ENCODE results near the gene BRSK1.
"Not testable (repeated sequence)": the region's sequence is repeated elsewhere in the genome, so short reads cannot be mapped to it uniquely, and the experiment has no call there.

BRSK1 gene

DNA sequence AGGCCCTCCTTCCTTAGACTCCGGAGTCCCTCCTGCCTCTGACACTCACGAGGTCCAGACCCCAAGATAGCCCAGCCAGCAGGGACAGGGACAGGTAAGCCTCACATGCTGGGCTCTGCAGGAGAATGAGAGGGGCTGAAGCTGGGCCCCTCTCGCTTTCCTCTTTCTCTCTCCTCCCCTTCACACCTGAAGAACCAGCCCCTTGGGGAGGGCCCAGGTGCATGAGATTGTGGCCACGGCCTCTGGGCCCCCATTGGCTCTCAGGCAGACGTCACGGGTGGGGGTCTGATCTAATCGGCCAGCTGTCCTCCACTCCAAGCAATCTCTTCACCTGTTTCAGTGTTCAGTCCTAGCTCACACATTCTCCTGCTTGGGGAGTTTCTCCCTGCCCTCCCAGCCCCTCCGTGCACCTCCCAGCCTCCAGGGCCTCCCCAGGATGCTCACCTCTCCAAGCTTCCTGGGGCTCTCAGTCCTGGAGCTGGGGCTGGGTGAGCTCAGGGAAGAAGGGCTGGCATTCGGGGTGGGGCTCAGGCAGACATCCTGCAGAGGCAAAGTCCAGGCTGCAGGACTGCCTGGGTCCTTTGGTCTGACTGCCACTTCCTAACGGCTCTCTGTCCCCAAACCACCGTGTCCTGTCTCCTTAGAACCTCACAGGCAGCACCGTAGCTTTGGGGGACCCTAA, 38.5 kb downstream of the BRSK1 start:
- Histone ChIP-seq H3K27me3 (ENCODE audit: insufficient read depth, low read length, poor library complexity, severe bottlenecking) (no peaks in the 10 kb centered on the region), H3K4me1 (ENCODE audit: insufficient read depth, low read length, poor library complexity, severe bottlenecking) (peaks cover 12% of the 10 kb centered on the region), H4K20me1 (ENCODE audit: insufficient read depth, low read length, poor library complexity, severe bottlenecking) (no peaks in the 10 kb centered on the region), H2AFZ (ENCODE audit: low read length) (peak overlapping the region; percentile 4; the same call in 1 of the 2 replicates), H3K4me2 (ENCODE audit: low read depth, low read length, poor library complexity, severe bottlenecking) (no peak overlapping the region), H3K9me2 (replicated peaks; ENCODE audit: low read depth, low read length) (no peaks in the 10 kb centered on the region), H3K4me3 (ENCODE audit: low read length, poor library complexity, severe bottlenecking) (no peak overlapping the region), H3F3A (ENCODE audit: low read depth) (no peaks in the 10 kb centered on the region), H3K9me3 (ENCODE audit: insufficient read depth, low read depth, low read length) (no peaks in the 10 kb centered on the region), H3K36me3 (ENCODE audit: insufficient read depth, low read length) (no peaks in the 10 kb centered on the region), H3K9ac (ENCODE audit: low read depth, low read length, poor library complexity, severe bottlenecking) (no peak overlapping the region), H3K79me2 (ENCODE audit: insufficient read depth, low read length) (no peaks in the 10 kb centered on the region)
- TF ChIP-seq EZH2phosphoT487 (IDR thresholded peaks at IDR 0.05; ENCODE audit: borderline replicate concordance) (no peak), CTCF (conservative IDR thresholded peaks at IDR 0.05; ENCODE audit: low read length) (no peak)

DNA sequence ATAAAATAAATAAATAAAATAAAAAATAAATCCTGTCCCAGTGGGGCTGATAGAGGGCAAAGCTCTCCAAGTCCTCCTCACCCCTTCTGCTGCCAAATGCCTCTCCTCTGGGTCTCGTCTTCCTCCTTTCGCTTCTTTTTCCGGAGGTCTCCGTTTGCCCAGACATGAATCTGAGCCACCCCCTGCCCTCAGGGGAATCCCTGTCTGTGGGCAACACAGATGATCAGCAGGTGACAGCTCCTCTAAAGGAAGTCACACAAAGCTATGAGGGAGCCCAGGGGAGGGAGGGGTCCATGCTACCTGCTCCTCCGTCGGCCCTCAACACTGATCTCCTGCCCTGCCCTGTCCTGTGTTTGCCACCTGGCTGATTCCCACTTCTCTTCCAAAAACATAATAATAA, 40.9 kb downstream of the BRSK1 start:
- no peak for TF ChIP-seq EZH2phosphoT487 (IDR thresholded peaks at IDR 0.05; ENCODE audit: borderline replicate concordance)
- TF ChIP-seq CTCF (conservative IDR thresholded peaks at IDR 0.05; ENCODE audit: low read length): no peak
- no peak overlapping the region for H3K4me2 ChIP-seq (ENCODE audit: low read depth, low read length, poor library complexity, severe bottlenecking)

GRCh38 chr19:55325172-55325571, 41.4 kb downstream of the BRSK1 start, which contains the start of gene TMEM150B:
Gene TMEM150B (minus strand): TSS chr19:55325341. CDS start chr19:55321036, 4,305 bp downstream.
- H3K79me2 ChIP-seq (ENCODE audit: insufficient read depth, low read length): no peaks in the 10 kb centered on the region
- TF ChIP-seq CTCF (conservative IDR thresholded peaks at IDR 0.05; ENCODE audit: low read length) (no peak), EZH2phosphoT487 (IDR thresholded peaks at IDR 0.05; ENCODE audit: borderline replicate concordance) (no peak)
- peaks cover 12% of the 10 kb centered on the region for H3K4me1 ChIP-seq (ENCODE audit: insufficient read depth, low read length, poor library complexity, severe bottlenecking)
- no peaks in the 10 kb centered on the region for H3K36me3 ChIP-seq (ENCODE audit: insufficient read depth, low read length)
- no peak within 1 kb of the TSS for H3K9ac ChIP-seq (ENCODE audit: low read depth, low read length, poor library complexity, severe bottlenecking)
- no peaks in the 10 kb centered on the region for H3K27me3 ChIP-seq (ENCODE audit: insufficient read depth, low read length, poor library complexity, severe bottlenecking)
- H3F3A ChIP-seq (ENCODE audit: low read depth): no peaks in the 10 kb centered on the region
- no peaks in the 10 kb centered on the region for H4K20me1 ChIP-seq (ENCODE audit: insufficient read depth, low read length, poor library complexity, severe bottlenecking)
- H3K4me2 ChIP-seq (ENCODE audit: low read depth, low read length, poor library complexity, severe bottlenecking): no peak within 1 kb of the TSS
- H3K9me3 ChIP-seq (ENCODE audit: insufficient read depth, low read depth, low read length): no peaks in the 10 kb centered on the region
- H2AFZ ChIP-seq (ENCODE audit: low read length): no peak within 1 kb of the TSS
- H3K9me2 ChIP-seq (replicated peaks; ENCODE audit: low read depth, low read length): no peaks in the 10 kb centered on the region
- H3K4me3 ChIP-seq (ENCODE audit: low read length, poor library complexity, severe bottlenecking): no peak within 1 kb of the TSS

More for the DNA sequence above, 40.9 kb downstream of the BRSK1 start:
- Histone ChIP-seq H3K9ac (ENCODE audit: low read depth, low read length, poor library complexity, severe bottlenecking) (no peak overlapping the region), H3K36me3 (ENCODE audit: insufficient read depth, low read length) (no peaks in the 10 kb centered on the region), H3K79me2 (ENCODE audit: insufficient read depth, low read length) (no peaks in the 10 kb centered on the region), H2AFZ (ENCODE audit: low read length) (no peak overlapping the region), H3K9me3 (ENCODE audit: insufficient read depth, low read depth, low read length) (no peaks in the 10 kb centered on the region), H3K4me1 (ENCODE audit: insufficient read depth, low read length, poor library complexity, severe bottlenecking) (peaks cover 12% of the 10 kb centered on the region), H3F3A (ENCODE audit: low read depth) (no peaks in the 10 kb centered on the region), H4K20me1 (ENCODE audit: insufficient read depth, low read length, poor library complexity, severe bottlenecking) (no peaks in the 10 kb centered on the region), H3K9me2 (replicated peaks; ENCODE audit: low read depth, low read length) (no peaks in the 10 kb centered on the region), H3K4me3 (ENCODE audit: low read length, poor library complexity, severe bottlenecking) (no peak overlapping the region), H3K27me3 (ENCODE audit: insufficient read depth, low read length, poor library complexity, severe bottlenecking) (no peaks in the 10 kb centered on the region)

DNA sequence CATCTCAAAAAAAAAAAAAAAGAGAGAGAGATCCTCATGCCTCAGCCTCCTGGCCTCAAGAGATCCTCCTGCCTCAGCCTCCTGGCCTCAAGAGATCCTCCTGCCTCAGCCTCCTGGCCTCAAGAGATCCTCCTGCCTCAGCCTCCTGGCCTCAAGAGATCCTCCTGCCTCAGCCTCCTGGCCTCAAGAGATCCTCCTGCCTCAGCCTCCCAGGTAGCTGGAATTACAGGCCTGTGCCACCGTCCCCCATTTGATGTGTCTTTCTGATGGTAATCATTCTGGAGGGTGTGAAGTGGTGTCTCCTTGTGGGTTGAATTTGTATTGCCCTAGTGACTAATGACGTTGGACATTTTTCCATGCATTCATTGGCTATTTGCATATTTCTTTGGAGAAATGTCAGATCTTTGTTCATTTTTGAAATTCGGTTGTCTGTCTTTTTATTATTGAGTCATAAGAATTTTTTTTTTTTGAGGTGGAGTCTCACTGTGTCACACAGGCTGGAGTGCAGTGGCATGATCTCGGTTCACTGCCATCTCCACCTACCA, 45.0 kb downstream of the BRSK1 start:
- H3K9me2 ChIP-seq (replicated peaks; ENCODE audit: low read depth, low read length): not testable (repeated sequence)

DNA sequence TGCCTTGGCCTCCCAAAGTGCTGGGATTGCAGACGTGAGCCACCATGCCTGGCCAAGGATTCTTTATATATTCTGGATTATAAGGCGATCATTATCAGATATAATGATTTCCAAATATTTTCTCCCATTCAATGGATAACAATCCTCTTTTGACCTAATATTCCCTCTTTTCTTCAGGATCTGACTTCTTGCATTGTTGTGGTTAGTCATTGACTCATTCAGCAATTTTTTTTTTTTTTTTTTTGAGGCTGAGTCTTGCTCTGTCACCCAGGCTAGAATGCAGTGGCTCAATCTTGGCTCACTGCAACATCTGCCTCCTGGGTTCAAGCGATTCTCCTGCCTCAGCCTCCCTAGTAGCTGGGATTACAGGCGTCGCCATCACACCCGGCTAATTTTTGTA, 46.0 kb downstream of the BRSK1 start:
- not testable (repeated sequence) for H3K4me3 ChIP-seq (ENCODE audit: low read length, poor library complexity, severe bottlenecking); H3K27me3 ChIP-seq (ENCODE audit: insufficient read depth, low read length, poor library complexity, severe bottlenecking); H3K9ac ChIP-seq (ENCODE audit: low read depth, low read length, poor library complexity, severe bottlenecking); H3K9me3 ChIP-seq (ENCODE audit: insufficient read depth, low read depth, low read length); H3K36me3 ChIP-seq (ENCODE audit: insufficient read depth, low read length); H3K4me2 ChIP-seq (ENCODE audit: low read depth, low read length, poor library complexity, severe bottlenecking); H4K20me1 ChIP-seq (ENCODE audit: insufficient read depth, low read length, poor library complexity, severe bottlenecking); H3K79me2 ChIP-seq (ENCODE audit: insufficient read depth, low read length); H3K4me1 ChIP-seq (ENCODE audit: insufficient read depth, low read length, poor library complexity, severe bottlenecking); H2AFZ ChIP-seq (ENCODE audit: low read length); H3F3A ChIP-seq (ENCODE audit: low read depth); H3K9me2 ChIP-seq (replicated peaks; ENCODE audit: low read depth, low read length)

More for the DNA sequence above, 45.0 kb downstream of the BRSK1 start:
- not testable (repeated sequence) for H3K4me3 ChIP-seq (ENCODE audit: low read length, poor library complexity, severe bottlenecking); H3K9ac ChIP-seq (ENCODE audit: low read depth, low read length, poor library complexity, severe bottlenecking); H2AFZ ChIP-seq (ENCODE audit: low read length); H3K79me2 ChIP-seq (ENCODE audit: insufficient read depth, low read length); H3K27me3 ChIP-seq (ENCODE audit: insufficient read depth, low read length, poor library complexity, severe bottlenecking); H3K9me3 ChIP-seq (ENCODE audit: insufficient read depth, low read depth, low read length); H4K20me1 ChIP-seq (ENCODE audit: insufficient read depth, low read length, poor library complexity, severe bottlenecking); H3K4me2 ChIP-seq (ENCODE audit: low read depth, low read length, poor library complexity, severe bottlenecking); H3K36me3 ChIP-seq (ENCODE audit: insufficient read depth, low read length); H3F3A ChIP-seq (ENCODE audit: low read depth); H3K4me1 ChIP-seq (ENCODE audit: insufficient read depth, low read length, poor library complexity, severe bottlenecking)
